WTC11 (cell line): ENCODE data around the gene MORN5. TPM values are rescaled to one million over a fixed set of nuclear protein-coding genes. Genes with fewer than 3 reads are reported as not detected.

Source experiments
- ATAC-seq: fragments of 200-7000 bp; cut with Tn5 transposase; 2 replicates; pipeline ENCODE4 v1.10.0; 2021; ENCODE audit warnings: mild to moderate bottlenecking, moderate library complexity
- CTCF ChIA-PET: fragments of 300-600 bp; sonication (Branson Sonifier 250); formaldehyde crosslinking; loops from one replicate; lab custom pipeline; 2021; ENCODE audit warnings: antibody characterized with exemption; lab: Charles Lee
- POLR2A ChIA-PET: fragments of 350-600 bp; sonication (Branson Sonifier 250); formaldehyde crosslinking; loops from one replicate; lab custom pipeline; 2021; ENCODE audit warnings: antibody characterized with exemption; lab: Charles Lee
- DNase-seq: peaks from one replicate; pipeline ENCODE4 v3.0.0; 2021; ENCODE audit warnings: low spot score
- H3K27ac Mint-ChIP-seq: 2 replicates; pipeline ENCODE4 v1.8.0; 2021; ENCODE audit warnings: mixed read lengths
- H3K27me3 Mint-ChIP-seq: 2 replicates; pipeline ENCODE4 v1.8.0; 2021; ENCODE audit warnings: low read depth, mild to moderate bottlenecking, moderate library complexity, mixed read lengths
- H3K36me3 Mint-ChIP-seq: 2 replicates; pipeline ENCODE4 v1.8.0; 2021; ENCODE audit warnings: mixed read lengths
- H3K4me1 Mint-ChIP-seq: 2 replicates; pipeline ENCODE4 v1.8.0; 2022; ENCODE audit warnings: mixed read lengths
- H3K4me3 Mint-ChIP-seq: 2 replicates; pipeline ENCODE4 v1.8.0; 2021; ENCODE audit warnings: mild to moderate bottlenecking, moderate library complexity, mixed read lengths
- H3K9me3 Mint-ChIP-seq: 2 replicates; pipeline ENCODE4 v1.8.0; 2021; ENCODE audit warnings: mixed read lengths
- ATF2 ChIP-seq: sonication (generic); formaldehyde crosslinking; IDR thresholded peaks from 2 replicates; pipeline ENCODE4 v1.8.1; 2022; ENCODE audit warnings: low read depth, missing genetic modification reagents, borderline replicate concordance
- CREB1 ChIP-seq: sonication (generic); formaldehyde crosslinking; IDR thresholded peaks from 2 replicates; pipeline ENCODE4 v1.8.0; 2023; ENCODE audit warnings: mild to moderate bottlenecking, missing genetic modification reagents
- E2F5 ChIP-seq: sonication (generic); formaldehyde crosslinking; IDR thresholded peaks from 2 replicates; pipeline ENCODE4 v1.8.1; 2022; ENCODE audit warnings: mild to moderate bottlenecking, moderate library complexity, missing genetic modification reagents
- HMGA2 ChIP-seq: fragments of 250-450 bp; sonication (Bioruptor Pico); IDR thresholded peaks from 2 replicates; pipeline ENCODE4 v1.4.0; 2021; ENCODE audit warnings: mild to moderate bottlenecking, moderate library complexity
- IRF1 ChIP-seq: sonication (generic); formaldehyde crosslinking; IDR thresholded peaks from 2 replicates; pipeline ENCODE4 v1.8.0; 2023; ENCODE audit warnings: missing genetic modification reagents
- JUN ChIP-seq: sonication (generic); formaldehyde crosslinking; IDR thresholded peaks from 2 replicates; pipeline ENCODE4 v1.8.0; 2023; ENCODE audit warnings: mild to moderate bottlenecking, missing genetic modification reagents
- MAX ChIP-seq: sonication (generic); formaldehyde crosslinking; IDR thresholded peaks from 2 replicates; pipeline ENCODE4 v1.8.0; 2022; ENCODE audit warnings: mild to moderate bottlenecking, missing genetic modification reagents
- MLX ChIP-seq: sonication (generic); formaldehyde crosslinking; IDR thresholded peaks from 2 replicates; pipeline ENCODE4 v1.8.1; 2023; ENCODE audit warnings: mild to moderate bottlenecking, missing genetic modification reagents, moderate library complexity
- MXD4 ChIP-seq: fragments of 250-450 bp; sonication (Bioruptor Pico); IDR thresholded peaks from 2 replicates; pipeline ENCODE4 v1.8.0; 2021; ENCODE audit warnings: mild to moderate bottlenecking, moderate library complexity, borderline replicate concordance
- NFYB ChIP-seq: sonication (generic); formaldehyde crosslinking; conservative IDR thresholded peaks from 2 replicates; pipeline ENCODE4 v1.8.0; 2022; ENCODE audit warnings: low read depth, missing genetic modification reagents
- NR3C1 ChIP-seq: sonication (generic); formaldehyde crosslinking; conservative IDR thresholded peaks from 2 replicates; pipeline ENCODE4 v1.8.1; 2023; ENCODE audit warnings: low read depth, mild to moderate bottlenecking, missing genetic modification reagents
- PREB ChIP-seq: sonication (generic); formaldehyde crosslinking; IDR thresholded peaks from 2 replicates; pipeline ENCODE4 v1.8.1; 2022; ENCODE audit warnings: mild to moderate bottlenecking, missing genetic modification reagents, moderate library complexity, borderline replicate concordance
- SMAD3 ChIP-seq: sonication (generic); formaldehyde crosslinking; IDR thresholded peaks from 2 replicates; pipeline ENCODE4 v1.8.0; 2022; ENCODE audit warnings: missing genetic modification reagents, mild to moderate bottlenecking, borderline replicate concordance
- ZNF219 ChIP-seq: sonication (generic); formaldehyde crosslinking; IDR thresholded peaks from 2 replicates; pipeline ENCODE4 v1.8.0; 2023; ENCODE audit warnings: missing genetic modification reagents, mild to moderate bottlenecking, borderline replicate concordance
- ZNF263 ChIP-seq: sonication (generic); formaldehyde crosslinking; IDR thresholded peaks from 2 replicates; pipeline ENCODE4 v1.8.1; 2022; ENCODE audit warnings: low read depth, mild to moderate bottlenecking, moderate library complexity, missing genetic modification reagents
- ZNF317 ChIP-seq: sonication (generic); formaldehyde crosslinking; IDR thresholded peaks from 2 replicates; pipeline ENCODE4 v1.8.1; 2023; ENCODE audit warnings: low read depth, mild to moderate bottlenecking, moderate library complexity, missing genetic modification reagents, borderline replicate concordance
- ZNF396 ChIP-seq: fragments of 250-450 bp; sonication (Bioruptor Pico); IDR thresholded peaks from 2 replicates; pipeline ENCODE4 v1.8.0; 2021; ENCODE audit warnings: mild to moderate bottlenecking, moderate library complexity, borderline replicate concordance
- ZNF425 ChIP-seq: fragments of 250-450 bp; sonication (Bioruptor Pico); conservative IDR thresholded peaks from 2 replicates; pipeline ENCODE4 v1.9.0; 2021; ENCODE audit warnings: mild to moderate bottlenecking
- ZSCAN18 ChIP-seq: fragments of 250-450 bp; sonication (Bioruptor Pico); IDR thresholded peaks from 2 replicates; pipeline ENCODE4 v2.1.2; 2022; ENCODE audit warnings: mild to moderate bottlenecking, moderate library complexity
- total RNA-seq: library from RNA; stranded (reverse); gene quantifications from 3 replicates; pipeline ENCODE4 v1.2.3, GENCODE V29; 2021

The MORN5 gene
- total RNA-seq, 1 experiment from 2014 or later, result not detected

GRCh38 chr9:122202111-122202510 is 42.4 kb downstream of the MORN5 start:
- CTCF ChIA-PET, result no interaction called here

GRCh38 chr9:122204055-122204454 is 44.3 kb downstream of the MORN5 start:
- peaks cover 20% of the 10 kb centered on the region for H3K4me1 Mint-ChIP-seq
- no peak for TF ChIP-seq ZNF425
- no peak for TF ChIP-seq IRF1 (CRISPR knock-in tag)
- CTCF ChIA-PET, result interaction anchor here (0.8 to 1.5 kb wide), 4 partner anchors 10 to 105 kb away, joined by 3 to 5 read pairs (median 4); no protein-coding TSS in a partner anchor
- no peaks in the 10 kb centered on the region for H3K9me3 Mint-ChIP-seq
- no peak for DNase-seq
- POLR2A ChIA-PET, result no interaction called here
- no peak overlapping the region for H3K27ac Mint-ChIP-seq
- no peak for ATAC-seq
- no peaks in the 10 kb centered on the region for H3K36me3 Mint-ChIP-seq
- H3K4me3 Mint-ChIP-seq, result no peak overlapping the region
- H3K27me3 Mint-ChIP-seq, result peaks cover 3% of the 10 kb centered on the region; the same call in 1 of the 2 replicates

More at GRCh38 chr9:122202111-122202510, 42.4 kb downstream of the MORN5 start:
- no peaks in the 10 kb centered on the region for H3K9me3 Mint-ChIP-seq
- ATAC-seq (no peak), DNase-seq (no peak)
- TF ChIP-seq NFYB (CRISPR knock-in tag) (no peak), SMAD3 (no peak), PREB (CRISPR knock-in tag) (no peak), CREB1 (CRISPR knock-in tag) (no peak), ZNF219 (no peak), MAX (no peak), HMGA2 (CRISPR knock-in tag) (no peak)
- POLR2A ChIA-PET, result no interaction called here
- H3K4me1 Mint-ChIP-seq, result peaks cover 23% of the 10 kb centered on the region
- no peaks in the 10 kb centered on the region for H3K36me3 Mint-ChIP-seq
- H3K27me3 Mint-ChIP-seq, result no peaks in the 10 kb centered on the region; the same call in 1 of the 2 replicates
- no peak overlapping the region for H3K27ac Mint-ChIP-seq
- no peak overlapping the region for H3K4me3 Mint-ChIP-seq

GRCh38 chr9:122204491-122204890 is 44.8 kb downstream of the MORN5 start:
- POLR2A ChIA-PET, result no interaction called here
- no peak for ATAC-seq

GRCh38 chr9:122205176-122205575 is 45.5 kb downstream of the MORN5 start:
- no peak for ATAC-seq
- H3K9me3 Mint-ChIP-seq, result no peaks in the 10 kb centered on the region
- ChIA-PET CTCF (interaction anchor here (0.8 to 1.4 kb wide), 2 partner anchors 9 to 80 kb away, joined by 3 read pairs; no protein-coding TSS in a partner anchor), POLR2A (no interaction called here)
- no peak overlapping the region for H3K27ac Mint-ChIP-seq
- no peak overlapping the region for H3K4me3 Mint-ChIP-seq
- peaks cover 20% of the 10 kb centered on the region for H3K4me1 Mint-ChIP-seq
- peaks cover 6% of the 10 kb centered on the region for H3K27me3 Mint-ChIP-seq
- DNase-seq, result no peak
- no peaks in the 10 kb centered on the region for H3K36me3 Mint-ChIP-seq
- TF ChIP-seq ZNF317 (no peak), E2F5 (CRISPR knock-in tag) (no peak), NR3C1 (CRISPR knock-in tag) (no peak), ZNF396 (CRISPR knock-in tag) (no peak), MLX (CRISPR knock-in tag) (no peak), JUN (no peak), ZSCAN18 (CRISPR knock-in tag) (no peak), MXD4 (CRISPR knock-in tag) (no peak), ATF2 (CRISPR knock-in tag) (no peak)

More at GRCh38 chr9:122204491-122204890, 44.8 kb downstream of the MORN5 start:
- no peak for DNase-seq
- H3K4me1 Mint-ChIP-seq, result peaks cover 20% of the 10 kb centered on the region
- H3K9me3 Mint-ChIP-seq, result no peaks in the 10 kb centered on the region
- H3K27me3 Mint-ChIP-seq, result peaks cover 3% of the 10 kb centered on the region; the same call in 1 of the 2 replicates
- no peak for TF ChIP-seq ZNF396 (CRISPR knock-in tag)
- TF ChIP-seq ZNF263 (CRISPR knock-in tag), result peak; percentile 64; the same call in 1 of the 2 replicates
- no peak overlapping the region for H3K4me3 Mint-ChIP-seq
- H3K27ac Mint-ChIP-seq, result no peak overlapping the region
- H3K36me3 Mint-ChIP-seq, result no peaks in the 10 kb centered on the region
- CTCF ChIA-PET, result interaction anchor here (0.8 to 1.5 kb wide), 4 partner anchors 10 to 105 kb away, joined by 3 to 5 read pairs (median 4); no protein-coding TSS in a partner anchor
